ENCODE results near the gene SAE1.

- TF ChIP-seq CTCF (IDR thresholded peaks at IDR 0.05) (no peak), EZH2 (IDR thresholded peaks at IDR 0.05) (no peak), EZH2phosphoT487 (IDR thresholded peaks at IDR 0.05) (no peak)
These were observed 10.1 kb upstream of the SAE1 start for GRCh38 chr19:47120470-47121067.
